ENCODE data around the gene PARP6. TPM values are rescaled to one million over a fixed set of nuclear protein-coding genes. Genes with fewer than 3 reads are reported as not detected.
A peak's percentile ranks its signal among the peaks of the same experiment; 100 is the strongest.

The PARP6 gene
- total and polyA plus RNA-seq, 8 donors, result 31.1 to 178 (median 44.0) TPM

DNA sequence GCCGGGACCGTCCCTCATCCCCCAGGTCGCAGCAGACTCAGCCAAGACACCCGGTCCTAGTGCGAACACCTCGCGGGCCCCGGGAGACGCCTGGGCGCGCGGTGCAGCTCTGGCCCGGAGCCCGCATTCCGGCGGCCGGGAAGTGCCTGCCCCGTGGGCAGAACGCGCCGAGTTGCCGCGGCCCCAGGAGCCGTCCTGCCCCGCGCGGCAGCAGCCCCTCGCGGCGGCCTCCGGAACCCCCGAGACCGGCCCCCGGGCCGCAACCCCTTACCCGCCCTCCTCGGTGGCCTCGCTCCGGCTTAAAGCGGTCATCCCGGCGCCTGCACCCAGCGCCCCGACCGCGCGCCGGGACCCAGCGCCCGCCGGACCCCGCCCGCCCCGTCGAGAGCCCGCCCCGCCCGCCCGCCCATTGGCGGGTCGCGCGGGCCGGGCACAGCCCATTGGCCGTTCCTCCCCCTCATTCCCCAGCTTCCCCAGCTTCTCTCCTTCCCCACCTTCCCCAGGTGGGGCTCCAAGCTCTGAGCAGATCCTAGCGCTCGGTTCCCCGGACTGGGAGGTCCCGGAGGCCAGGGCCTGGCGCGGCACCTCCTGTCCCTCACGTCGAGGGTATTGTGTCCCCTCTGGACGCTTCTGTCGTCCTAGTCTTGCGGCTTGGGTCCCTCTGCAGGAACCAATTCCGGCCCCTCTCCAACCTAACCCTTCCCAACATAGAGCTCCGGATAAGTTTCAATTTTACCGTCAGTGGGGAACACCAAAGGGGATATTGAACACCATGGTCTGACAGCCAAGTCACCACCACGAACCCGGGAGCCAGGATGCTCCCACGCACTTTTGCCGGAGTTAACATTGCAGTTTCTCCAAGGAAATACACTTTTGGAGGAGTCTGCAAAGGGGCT lies 74.6 kb downstream of the PARP6 start, which contains the start of gene GRAMD2A:
TSS of gene GRAMD2A (minus strand) at position 328 of the 896 bp plus-strand sequence.
- H3K36me3 ChIP-seq, result peaks cover 1 to 18% (median 15%) of the 10 kb centered on the region in 3 donors
- no peak for TF ChIP-seq CTCF (IDR thresholded peaks at IDR 0.05)
- intact Hi-C loops (cut with DNase I), result loop anchor here in 1 of 3 donors (5.0 kb wide), 1 partner anchor 90 kb away; no protein-coding TSS in a partner anchor
- H3K9me3 ChIP-seq, result no peaks in the 10 kb centered on the region
- DNase-seq (peak in 2 of 6 donors; percentile 68 to 72), ATAC-seq (peak; percentile 29 to 60 (median 53)), FAIRE-seq (no peak)
- 13 to 29% methylated on average over 36 to 83 of the region's 83 CpGs for WGBS, 2 donors
- H3K27ac ChIP-seq, result no peak within 1 kb of the TSS
- H3K4me3 ChIP-seq, result peak within 1 kb of the TSS in 3 of 4 donors; percentile 15 to 44 (median 33)
- H3K27me3 ChIP-seq, result peaks cover 0 to 3% (median 0%) of the 10 kb centered on the region in 4 donors
- no peaks in the 10 kb centered on the region for H3K4me1 ChIP-seq

GRCh38 chr15:72197041-72197459 lies 75.3 kb downstream of the PARP6 start:
- ATAC-seq, result peak in 2 of 4 donors; percentile 3 to 10
- Histone ChIP-seq H3K4me1 (no peaks in the 10 kb centered on the region), H3K27me3 (peaks cover 0 to 3% (median 0%) of the 10 kb centered on the region in 4 donors), H3K9me3 (no peaks in the 10 kb centered on the region), H3K27ac (no peak overlapping the region), H3K4me3 (peak overlapping the region in 2 of 4 donors; percentile 33 to 44), H3K36me3 (peaks cover 0 to 12% (median 8%) of the 10 kb centered on the region in 3 donors)
- TF ChIP-seq CTCF (IDR thresholded peaks at IDR 0.05), result no peak
- intact Hi-C loops (cut with DNase I), result loop anchor here in 1 of 3 donors (5.0 kb wide), 1 partner anchor 90 kb away; no protein-coding TSS in a partner anchor
- 10 to 16% methylated on average over 35 of the region's 35 CpGs for WGBS, 2 donors
- DNase-seq, result no peak
- no peak for FAIRE-seq

GRCh38 chr15:72196409-72197040 lies 75.8 kb downstream of the PARP6 start:
- no peaks in the 10 kb centered on the region for H3K4me1 ChIP-seq
- WGBS, 2 donors, result 74 to 76% methylated on average over 13 of the region's 13 CpGs
- intact Hi-C loops (cut with DNase I), result loop anchor here in 1 of 3 donors (5.0 kb wide), 1 partner anchor 91 kb away; no protein-coding TSS in a partner anchor
- no peak for TF ChIP-seq CTCF (IDR thresholded peaks at IDR 0.05)
- DNase-seq, result no peak
- peaks cover 0 to 6% (median 3%) of the 10 kb centered on the region in 3 donors for H3K36me3 ChIP-seq
- peaks cover 0 to 3% (median 0%) of the 10 kb centered on the region in 4 donors for H3K27me3 ChIP-seq
- no peak overlapping the region for H3K4me3 ChIP-seq
- no peak for ATAC-seq
- no peak overlapping the region for H3K27ac ChIP-seq
- no peak for FAIRE-seq
- no peaks in the 10 kb centered on the region for H3K9me3 ChIP-seq

- ATAC-seq, result peak in 2 of 4 donors; percentile 15 to 38
- Histone ChIP-seq H3K9me3 (no peaks in the 10 kb centered on the region), H3K27me3 (peaks cover 0 to 3% (median 0%) of the 10 kb centered on the region in 4 donors), H3K4me3 (no peak overlapping the region), H3K4me1 (no peaks in the 10 kb centered on the region), H3K27ac (no peak overlapping the region), H3K36me3 (no peaks in the 10 kb centered on the region)
- no peak for DNase-seq
- 77 to 81% methylated on average over 6 of the region's 6 CpGs for WGBS, 2 donors
- no peak for TF ChIP-seq CTCF (IDR thresholded peaks at IDR 0.05)
- FAIRE-seq, result no peak
- intact Hi-C loops (cut with DNase I), result loop anchor here in 1 of 3 donors (5.0 kb wide), 1 partner anchor 92 kb away; no protein-coding TSS in a partner anchor
Measured at GRCh38 chr15:72195101-72195511, 77.2 kb downstream of the PARP6 start.

All from pancreas (tissue), 10 donors.